HEK293 (cell line): ENCODE data around the gene ZFAND3.

Source experiments
- FEZF1 ChIP-seq: fragments of 450-650 bp; formaldehyde crosslinking; IDR thresholded peaks from 2 replicates; pipeline ENCODE4 v1.5.1; 2016; ENCODE audit warnings: missing biosample characterization, missing genetic modification characterization
- INSM2 ChIP-seq: fragments of 450-650 bp; formaldehyde crosslinking; IDR thresholded peaks from 2 replicates; pipeline ENCODE4 v1.5.1; 2016; ENCODE audit warnings: missing biosample characterization, missing genetic modification characterization
- KLF1 ChIP-seq: fragments of 450-650 bp; formaldehyde crosslinking; IDR thresholded peaks from 2 replicates; pipeline ENCODE4 v1.5.1; 2016; ENCODE audit warnings: missing biosample characterization, missing genetic modification characterization
- PRDM1 ChIP-seq: fragments of 450-650 bp; formaldehyde crosslinking; IDR thresholded peaks from 2 replicates; pipeline ENCODE4; 2016; ENCODE audit warnings: missing biosample characterization, missing genetic modification characterization
- ZBTB21 ChIP-seq: fragments of 450-650 bp; formaldehyde crosslinking; IDR thresholded peaks from 2 replicates; pipeline ENCODE4 v1.5.1; 2017; ENCODE audit warnings: missing biosample characterization, missing genetic modification characterization
- ZBTB48 ChIP-seq: fragments of 450-650 bp; formaldehyde crosslinking; IDR thresholded peaks from 2 replicates; pipeline ENCODE4 v1.5.1; 2016; ENCODE audit warnings: missing biosample characterization, missing genetic modification characterization
- ZFP69B ChIP-seq: fragments of 450-650 bp; formaldehyde crosslinking; IDR thresholded peaks from 2 replicates; pipeline ENCODE4 v1.5.1; 2016; ENCODE audit warnings: missing biosample characterization, missing genetic modification characterization
- ZIC2 ChIP-seq: fragments of 450-650 bp; formaldehyde crosslinking; IDR thresholded peaks from 2 replicates; pipeline ENCODE4 v1.5.1; 2016; ENCODE audit warnings: missing biosample characterization, missing genetic modification characterization
- ZNF112 ChIP-seq: fragments of 450-650 bp; formaldehyde crosslinking; IDR thresholded peaks from 2 replicates; pipeline ENCODE4 v1.5.0; 2017; ENCODE audit warnings: missing biosample characterization, missing genetic modification characterization
- ZNF174 ChIP-seq: fragments of 450-650 bp; formaldehyde crosslinking; IDR thresholded peaks from 2 replicates; pipeline ENCODE4 v1.5.0; 2017; ENCODE audit warnings: missing biosample characterization, mild to moderate bottlenecking, missing genetic modification characterization
- ZNF248 ChIP-seq: fragments of 450-650 bp; formaldehyde crosslinking; IDR thresholded peaks from 2 replicates; pipeline ENCODE4 v1.5.1; 2017; ENCODE audit warnings: missing biosample characterization, missing genetic modification characterization
- ZNF274 ChIP-seq, 2 experiments: fragments of 200-500 bp in 1 of 2; fragments of 450-650 bp in 1 of 2; sonication (Bioruptor generic) in 1 of 2; formaldehyde crosslinking in 1 of 2; IDR thresholded peaks; 2 replicates each; pipeline versions ENCODE4 v1.5.1 to v1.6.1; 2014 to 2016; ENCODE audit warnings: borderline replicate concordance in 1 of 2, inconsistent platforms in 1 of 2, low read length in 1 of 2, missing biosample characterization in 1 of 2, missing genetic modification characterization in 1 of 2
- ZNF292 ChIP-seq: fragments of 450-650 bp; formaldehyde crosslinking; IDR thresholded peaks from 2 replicates; pipeline ENCODE4 v1.5.1; 2016; ENCODE audit warnings: low read depth, missing biosample characterization, missing genetic modification characterization, borderline replicate concordance
- ZNF354C ChIP-seq: fragments of 450-650 bp; formaldehyde crosslinking; IDR thresholded peaks from 2 replicates; pipeline ENCODE4 v1.5.1; 2016; ENCODE audit warnings: missing biosample characterization, missing genetic modification characterization, low read depth, borderline replicate concordance
- ZNF37A ChIP-seq: fragments of 450-650 bp; IDR thresholded peaks from 2 replicates; pipeline ENCODE4 v1.5.1; 2018; ENCODE audit warnings: missing biosample characterization, missing genetic modification characterization
- ZNF513 ChIP-seq: fragments of 450-650 bp; IDR thresholded peaks from 2 replicates; pipeline ENCODE4 v1.5.1; 2018; ENCODE audit warnings: missing biosample characterization, missing genetic modification characterization
- ZNF549 ChIP-seq: fragments of 450-650 bp; IDR thresholded peaks from 2 replicates; pipeline ENCODE4 v1.5.1; 2018; ENCODE audit warnings: missing biosample characterization, missing genetic modification characterization, mild to moderate bottlenecking, inconsistent platforms, moderate library complexity
- ZNF558 ChIP-seq: fragments of 450-650 bp; formaldehyde crosslinking; IDR thresholded peaks from 2 replicates; pipeline ENCODE4 v1.5.1; 2016; ENCODE audit warnings: missing biosample characterization, missing genetic modification characterization
- ZNF629 ChIP-seq: fragments of 450-650 bp; formaldehyde crosslinking; IDR thresholded peaks from 2 replicates; pipeline ENCODE4 v1.5.1; 2017; ENCODE audit warnings: missing biosample characterization, missing genetic modification characterization
- ZNF660 ChIP-seq: fragments of 450-650 bp; IDR thresholded peaks from 2 replicates; pipeline ENCODE4 v1.5.1; 2018; ENCODE audit warnings: missing biosample characterization, mild to moderate bottlenecking, missing genetic modification characterization
- ZNF701 ChIP-seq: fragments of 450-650 bp; formaldehyde crosslinking; IDR thresholded peaks from 2 replicates; pipeline ENCODE4 v1.5.1; 2016; ENCODE audit warnings: missing biosample characterization, missing genetic modification characterization
- ZNF707 ChIP-seq: fragments of 450-650 bp; formaldehyde crosslinking; IDR thresholded peaks from 2 replicates; pipeline ENCODE4 v1.5.1; 2016; ENCODE audit warnings: missing biosample characterization, missing genetic modification characterization
- ZNF76 ChIP-seq: fragments of 450-650 bp; formaldehyde crosslinking; IDR thresholded peaks from 2 replicates; pipeline ENCODE4; 2016; ENCODE audit warnings: low read depth, missing biosample characterization, missing genetic modification characterization, borderline replicate concordance
- ZXDB ChIP-seq: fragments of 450-650 bp; formaldehyde crosslinking; IDR thresholded peaks from 2 replicates; pipeline ENCODE4 v1.5.1; 2016; ENCODE audit warnings: missing biosample characterization, missing genetic modification characterization
- TF ChIP-seq, protein P1 (sequence below): fragments of 450-650 bp; formaldehyde crosslinking; IDR thresholded peaks from 2 replicates; pipeline ENCODE4 v1.5.1; 2016; ENCODE audit warnings: missing biosample characterization, missing genetic modification characterization
- TF ChIP-seq, protein P2 (sequence below): fragments of 450-650 bp; formaldehyde crosslinking; IDR thresholded peaks from 2 replicates; pipeline ENCODE4 v1.5.1; 2017; ENCODE audit warnings: missing biosample characterization, missing genetic modification characterization
- TF ChIP-seq, protein P3 (sequence below): fragments of 450-650 bp; formaldehyde crosslinking; conservative IDR thresholded peaks from 2 replicates; pipeline ENCODE4 v1.5.1; 2016; ENCODE audit warnings: low read depth, missing biosample characterization, missing genetic modification characterization
- TF ChIP-seq, protein P4 (sequence below): fragments of 450-650 bp; formaldehyde crosslinking; IDR thresholded peaks from 2 replicates; pipeline ENCODE4 v1.5.1; 2016; ENCODE audit warnings: missing biosample characterization, missing genetic modification characterization

ZFAND3 gene

DNA sequence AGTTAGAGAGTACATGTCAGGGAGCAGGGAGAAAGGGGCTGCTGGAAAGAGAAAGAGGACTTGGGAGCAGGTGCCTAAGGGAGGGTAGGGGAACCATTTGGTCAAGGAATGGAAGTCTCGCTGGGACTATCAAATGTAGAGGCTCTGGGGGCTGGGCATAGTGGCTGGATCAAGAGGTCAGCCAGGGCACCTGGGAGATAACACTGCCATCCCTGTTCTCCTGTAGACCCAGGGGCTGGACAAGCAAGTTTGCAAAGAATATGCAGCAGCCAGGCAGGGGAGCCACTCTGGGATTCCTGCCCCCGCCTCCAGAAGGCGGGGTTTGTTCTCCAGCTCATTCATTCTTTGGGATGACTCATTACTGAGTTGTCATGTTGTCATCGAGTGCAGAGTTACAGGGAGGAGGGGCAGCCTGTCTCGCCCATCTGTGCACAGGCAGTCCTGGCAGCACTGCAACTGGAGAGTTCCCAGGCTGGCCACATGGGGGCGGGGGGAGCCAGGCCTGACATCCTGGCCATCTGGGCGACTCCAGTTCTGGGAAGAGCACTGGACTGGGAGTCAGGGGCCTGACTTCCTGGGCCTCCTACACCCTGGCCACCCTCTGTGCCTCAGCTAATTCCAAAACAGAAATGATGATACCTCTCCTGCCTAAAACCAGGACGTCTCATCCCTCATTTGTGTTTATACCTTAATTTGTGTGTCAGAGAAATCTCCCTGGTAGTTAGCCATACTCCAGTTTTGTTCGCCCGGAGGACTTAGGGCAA lies 28.2 kb upstream of the ZFAND3 start (continued):
- TF ChIP-seq ZNF37A (no peak), ZNF701 (tag by site-specific recombination) (no peak), ZNF549 (tag by site-specific recombination) (no peak), ZXDB (peak; percentile 51; the same call in 1 of the 2 replicates), PRDM1 (peak; percentile 71), ZBTB21 (tag by site-specific recombination) (peak; percentile 91), ZNF76 (tag by site-specific recombination) (no peak), ZFP69B (tag by site-specific recombination) (peak; percentile 56; the same call in 1 of the 2 replicates), ZNF274 (IDR thresholded peaks at IDR 0.05; ENCODE audit: low read length) (no peak), ZNF274 (tag by site-specific recombination; IDR thresholded peaks at IDR 0.05; ENCODE audit: borderline replicate concordance) (no peak), ZNF248 (tag by site-specific recombination) (no peak), ZNF558 (tag by site-specific recombination) (peak; percentile 65; the same call in 1 of the 2 replicates), INSM2 (tag by site-specific recombination) (0 out of 2 replicates have a peak, but pooled peaks have one; percentile 38), ZNF112 (tag by site-specific recombination) (no peak), KLF1 (tag by site-specific recombination) (peak; percentile 62; the same call in 1 of the 2 replicates), ZIC2 (no peak), ZNF513 (tag by site-specific recombination) (no peak), FEZF1 (no peak), ZNF174 (tag by site-specific recombination) (no peak), ZNF629 (tag by site-specific recombination) (peak; percentile 96), ZNF707 (tag by site-specific recombination) (no peak), ZNF660 (tag by site-specific recombination) (peak; percentile 90), ZBTB48 (tag by site-specific recombination) (peak; percentile 98), ZNF354C (tag by site-specific recombination) (no peak), ZNF292 (tag by site-specific recombination) (no peak)
- TF ChIP-seq, protein P1, sequence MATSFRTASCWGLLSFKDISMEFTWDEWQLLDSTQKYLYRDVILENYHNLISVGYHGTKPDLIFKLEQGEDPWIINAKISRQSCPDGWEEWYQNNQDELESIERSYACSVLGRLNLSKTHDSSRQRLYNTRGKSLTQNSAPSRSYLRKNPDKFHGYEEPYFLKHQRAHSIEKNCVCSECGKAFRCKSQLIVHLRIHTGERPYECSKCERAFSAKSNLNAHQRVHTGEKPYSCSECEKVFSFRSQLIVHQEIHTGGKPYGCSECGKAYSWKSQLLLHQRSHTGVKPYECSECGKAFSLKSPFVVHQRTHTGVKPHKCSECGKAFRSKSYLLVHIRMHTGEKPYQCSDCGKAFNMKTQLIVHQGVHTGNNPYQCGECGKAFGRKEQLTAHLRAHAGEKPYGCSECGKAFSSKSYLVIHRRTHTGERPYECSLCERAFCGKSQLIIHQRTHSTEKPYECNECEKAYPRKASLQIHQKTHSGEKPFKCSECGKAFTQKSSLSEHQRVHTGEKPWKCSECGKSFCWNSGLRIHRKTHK (tag by site-specific recombination), result no peak
- TF ChIP-seq, protein P2, sequence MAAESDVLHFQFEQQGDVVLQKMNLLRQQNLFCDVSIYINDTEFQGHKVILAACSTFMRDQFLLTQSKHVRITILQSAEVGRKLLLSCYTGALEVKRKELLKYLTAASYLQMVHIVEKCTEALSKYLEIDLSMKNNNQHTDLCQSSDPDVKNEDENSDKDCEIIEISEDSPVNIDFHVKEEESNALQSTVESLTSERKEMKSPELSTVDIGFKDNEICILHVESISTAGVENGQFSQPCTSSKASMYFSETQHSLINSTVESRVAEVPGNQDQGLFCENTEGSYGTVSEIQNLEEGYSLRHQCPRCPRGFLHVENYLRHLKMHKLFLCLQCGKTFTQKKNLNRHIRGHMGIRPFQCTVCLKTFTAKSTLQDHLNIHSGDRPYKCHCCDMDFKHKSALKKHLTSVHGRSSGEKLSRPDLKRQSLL (tag by site-specific recombination), result no peak
- TF ChIP-seq, protein P3, sequence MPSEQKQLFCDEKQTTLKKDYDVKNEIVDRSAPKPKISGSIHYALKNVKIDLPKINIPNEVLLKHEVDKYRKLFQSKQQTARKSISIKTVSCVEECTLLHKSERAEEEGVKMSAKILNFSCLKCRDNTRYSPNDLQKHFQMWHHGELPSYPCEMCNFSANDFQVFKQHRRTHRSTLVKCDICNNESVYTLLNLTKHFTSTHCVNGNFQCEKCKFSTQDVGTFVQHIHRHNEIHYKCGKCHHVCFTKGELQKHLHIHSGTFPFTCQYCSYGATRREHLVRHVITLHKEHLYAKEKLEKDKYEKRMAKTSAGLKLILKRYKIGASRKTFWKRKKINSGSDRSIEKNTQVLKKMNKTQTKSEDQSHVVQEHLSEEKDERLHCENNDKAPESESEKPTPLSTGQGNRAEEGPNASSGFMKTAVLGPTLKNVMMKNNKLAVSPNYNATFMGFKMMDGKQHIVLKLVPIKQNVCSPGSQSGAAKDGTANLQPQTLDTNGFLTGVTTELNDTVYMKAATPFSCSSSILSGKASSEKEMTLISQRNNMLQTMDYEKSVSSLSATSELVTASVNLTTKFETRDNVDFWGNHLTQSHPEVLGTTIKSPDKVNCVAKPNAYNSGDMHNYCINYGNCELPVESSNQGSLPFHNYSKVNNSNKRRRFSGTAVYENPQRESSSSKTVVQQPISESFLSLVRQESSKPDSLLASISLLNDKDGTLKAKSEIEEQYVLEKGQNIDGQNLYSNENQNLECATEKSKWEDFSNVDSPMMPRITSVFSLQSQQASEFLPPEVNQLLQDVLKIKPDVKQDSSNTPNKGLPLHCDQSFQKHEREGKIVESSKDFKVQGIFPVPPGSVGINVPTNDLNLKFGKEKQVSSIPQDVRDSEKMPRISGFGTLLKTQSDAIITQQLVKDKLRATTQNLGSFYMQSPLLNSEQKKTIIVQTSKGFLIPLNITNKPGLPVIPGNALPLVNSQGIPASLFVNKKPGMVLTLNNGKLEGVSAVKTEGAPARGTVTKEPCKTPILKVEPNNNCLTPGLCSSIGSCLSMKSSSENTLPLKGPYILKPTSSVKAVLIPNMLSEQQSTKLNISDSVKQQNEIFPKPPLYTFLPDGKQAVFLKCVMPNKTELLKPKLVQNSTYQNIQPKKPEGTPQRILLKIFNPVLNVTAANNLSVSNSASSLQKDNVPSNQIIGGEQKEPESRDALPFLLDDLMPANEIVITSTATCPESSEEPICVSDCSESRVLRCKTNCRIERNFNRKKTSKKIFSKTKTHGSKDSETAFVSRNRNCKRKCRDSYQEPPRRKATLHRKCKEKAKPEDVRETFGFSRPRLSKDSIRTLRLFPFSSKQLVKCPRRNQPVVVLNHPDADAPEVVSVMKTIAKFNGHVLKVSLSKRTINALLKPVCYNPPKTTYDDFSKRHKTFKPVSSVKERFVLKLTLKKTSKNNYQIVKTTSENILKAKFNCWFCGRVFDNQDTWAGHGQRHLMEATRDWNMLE (tag by site-specific recombination), result peak; percentile 27; the same call in 1 of the 2 replicates
- TF ChIP-seq, protein P4, sequence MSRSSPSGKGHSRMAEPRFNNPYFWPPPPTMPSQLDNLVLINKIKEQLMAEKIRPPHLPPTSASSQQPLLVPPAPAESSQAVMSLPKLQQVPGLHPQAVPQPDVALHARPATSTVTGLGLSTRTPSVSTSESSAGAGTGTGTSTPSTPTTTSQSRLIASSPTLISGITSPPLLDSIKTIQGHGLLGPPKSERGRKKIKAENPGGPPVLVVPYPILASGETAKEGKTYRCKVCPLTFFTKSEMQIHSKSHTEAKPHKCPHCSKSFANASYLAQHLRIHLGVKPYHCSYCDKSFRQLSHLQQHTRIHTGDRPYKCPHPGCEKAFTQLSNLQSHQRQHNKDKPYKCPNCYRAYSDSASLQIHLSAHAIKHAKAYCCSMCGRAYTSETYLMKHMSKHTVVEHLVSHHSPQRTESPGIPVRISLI (tag by site-specific recombination), result no peak
